Spleen (tissue), 7 donors: ENCODE results near the gene NLRP3.

Source experiments
- CTCF ChIP-seq, 11 experiments: fragments of 200-600 bp in 7 of 11; fragments of 450-650 bp in 4 of 11; sonication (generic) in 4 of 11; IDR thresholded peaks in 8 of 11; conservative IDR thresholded peaks in 3 of 11; 1 replicate in 7 of 11; 2 replicates in 4 of 11; pipeline versions ENCODE4 v1.4.0 to v1.8.0; 2016 to 2021; ENCODE audit warnings: antibody characterized with exemption in 11 of 11, inconsistent platforms in 4 of 11, mild to moderate bottlenecking in 1 of 11
- POLR2A ChIP-seq, 3 donors: fragments of 450-650 bp; IDR thresholded peaks; one replicate each; pipeline ENCODE4 v1.5.1; 2017; ENCODE audit warnings: antibody characterized with exemption in 3 of 3, mild to moderate bottlenecking in 1 of 3
- POLR2AphosphoS5 ChIP-seq, 3 donors: sonication (generic); formaldehyde crosslinking; IDR thresholded peaks; one replicate each; pipeline ENCODE4 v1.5.1; 2017; ENCODE audit warnings: antibody characterized with exemption in 3 of 3
- donor health status: DM: no; HTN: no; CAD: no; lungs with moderate emphysema.
- donor health status: DM: no; HTN: no; CAD: no.
- donor health status: DM: no; HTN: no; CAD: no.

DNA sequence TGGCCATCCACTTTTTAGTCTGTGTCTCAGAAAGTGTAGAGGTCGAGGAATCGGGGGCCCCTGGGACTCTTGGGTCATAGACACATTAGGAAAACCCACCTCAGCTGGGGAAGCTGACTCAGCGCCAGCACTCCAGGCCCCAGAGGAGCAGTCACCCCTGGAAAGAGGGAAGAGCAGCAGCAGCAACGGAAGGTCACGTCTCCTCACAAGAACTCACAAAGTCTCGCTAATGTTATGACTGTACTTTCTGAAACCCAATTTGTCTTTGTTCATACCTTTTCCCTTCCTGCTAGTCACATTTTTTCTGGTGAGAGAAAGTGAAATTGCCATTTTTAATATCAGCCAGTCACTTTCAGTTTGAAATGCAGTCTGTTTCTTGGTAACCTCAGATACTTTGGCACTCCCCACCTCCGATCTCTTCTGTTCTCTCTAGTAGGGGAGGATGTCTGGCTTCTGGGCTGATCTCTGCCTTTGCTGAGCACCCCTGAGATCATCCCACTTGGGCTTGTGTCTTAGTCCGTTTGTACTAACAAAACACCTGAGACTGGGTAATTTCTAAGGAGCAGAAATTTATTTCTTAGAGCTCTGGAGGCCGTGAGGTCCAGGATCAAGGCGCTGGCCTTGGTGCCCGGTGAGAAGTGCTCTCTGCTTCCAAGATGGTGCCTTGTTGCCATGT lies 6.0 kb upstream of the NLRP3 start:
- TF ChIP-seq POLR2A (IDR thresholded peaks at IDR 0.05) (no peak), CTCF (IDR thresholded peaks at IDR 0.05 in 8 of 11, conservative IDR thresholded peaks at IDR 0.05 in 3 of 11) (no peak), POLR2AphosphoS5 (IDR thresholded peaks at IDR 0.05) (no peak)
